Testis (tissue), 3 donors: ENCODE measurements around the gene DPF1. TPM values are rescaled to one million over a fixed set of nuclear protein-coding genes. Genes with fewer than 3 reads are reported as not detected.

ENCODE experiments used
- DNase-seq: peaks from one replicate; pipeline ENCODE4 v3.0.0-alpha.2; 2019
- H3K27ac ChIP-seq, 2 donors: fragments of 200-600 bp; sonication (generic); one replicate each; pipeline ENCODE4 v1.5.1; 2019
- H3K27me3 ChIP-seq: fragments of 200-600 bp; sonication (generic); one replicate; pipeline ENCODE4 v1.5.1; 2019
- H3K36me3 ChIP-seq: fragments of 200-600 bp; sonication (generic); one replicate; pipeline ENCODE4 v1.5.1; 2017; ENCODE audit warnings: low read depth; ENCODE audit errors: missing control alignments
- H3K4me1 ChIP-seq: fragments of 200-600 bp; sonication (generic); one replicate; pipeline ENCODE4 v1.5.1; 2019
- H3K4me3 ChIP-seq, 2 donors: fragments of 200-600 bp; sonication (generic); one replicate each; pipeline ENCODE4 v1.5.1; 2017 to 2019
- H3K9me3 ChIP-seq: fragments of 200-600 bp; sonication (generic); one replicate; pipeline ENCODE4 v1.5.1; 2017
- CTCF ChIP-seq, 3 experiments: fragments of 450-650 bp in 2 of 3; fragments of 200-600 bp in 1 of 3; sonication (generic) in 1 of 3; IDR thresholded peaks; one replicate each; pipeline ENCODE4 v1.5.1; 2016 to 2019; ENCODE audit warnings: antibody characterized with exemption in 3 of 3, mild to moderate bottlenecking in 2 of 3, moderate library complexity in 1 of 3
- POLR2A ChIP-seq: fragments of 450-650 bp; IDR thresholded peaks from one replicate; pipeline ENCODE4 v1.6.1; 2017; ENCODE audit warnings: antibody characterized with exemption, mild to moderate bottlenecking, moderate library complexity
- WGBS, 2 donors: methylation state at CpG; one replicate each; pipeline ENCODE4 v1.1.5; 2018; 5-methylcytosine and 5-hydroxymethylcytosine counted together
- intact Hi-C: fragments of 100-400 bp; cut with DNase I; formaldehyde crosslinking; loops from one replicate; pipeline ENCODE4 v1.15.1; 2023; ENCODE audit warnings: low total_unique reads
- polyA plus RNA-seq: library from polyadenylated mRNA; stranded (reverse); fragments of 350-450 nt; fragmentation: Illumina TruSeq; extraction: RNeasy Lipid Tissue Mini Kit (QIAGEN cat#74804); gene quantifications from one replicate; pipeline ENCODE4 v1.2.3, GENCODE V29; 2014; ENCODE audit warnings: low read depth, low replicate concordance; ENCODE audit not compliant: insufficient read depth
- total RNA-seq, 2 donors: library from RNA; depleted of rRNA; stranded (reverse); fragments of >200 nt; gene quantifications; one replicate each; pipeline ENCODE4 v1.2.3, GENCODE V29; 2016

The DPF1 gene
- total and polyA plus RNA-seq, 3 donors from 2014 or later, result 3.6 to 6.4 (median 4.7) TPM

- Histone ChIP-seq H3K27me3 (no peaks in the 10 kb centered on the region), H3K27ac (no peak overlapping the region), H3K4me1 (no peaks in the 10 kb centered on the region), H3K36me3 (no peaks in the 10 kb centered on the region), H3K4me3 (no peak overlapping the region), H3K9me3 (no peaks in the 10 kb centered on the region)
- TF ChIP-seq POLR2A (no peak), CTCF (IDR thresholded peaks at IDR 0.05) (no peak)
- 94 to 98% methylated on average over 6 of the region's 6 CpGs for WGBS, 2 donors
- DNase-seq, result no peak
- intact Hi-C loops, result no loop called here
Measured at GRCh38 chr19:38190793-38191192, 33.2 kb downstream of the DPF1 start.

DNA sequence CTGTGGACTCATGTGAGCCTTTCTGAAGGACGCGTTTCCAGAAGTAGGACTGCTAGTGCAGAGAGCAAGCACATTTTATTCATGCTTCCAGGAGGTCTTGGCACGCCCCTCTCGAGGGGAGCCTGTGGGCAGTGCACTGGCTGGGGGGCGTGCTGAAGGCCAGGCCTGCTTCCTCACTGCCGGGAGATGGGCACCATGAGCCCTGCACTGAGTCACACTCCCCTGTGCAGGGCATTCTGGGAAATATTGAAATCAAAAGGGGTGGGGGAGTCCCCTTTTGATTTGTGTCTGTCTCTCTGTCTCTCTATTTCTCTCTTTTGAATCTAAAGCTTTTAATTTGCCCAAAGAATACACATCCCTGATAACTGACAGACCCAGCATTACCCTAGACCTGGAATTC is 34.0 kb downstream of the DPF1 start:
- WGBS, 2 donors, result 57 to 69% methylated on average over 4 to 6 of the region's 6 CpGs

GRCh38 chr19:38185562-38185961 is 38.5 kb downstream of the DPF1 start:
- no peaks in the 10 kb centered on the region for H3K36me3 ChIP-seq
- WGBS, 2 donors, result 88 to 92% methylated on average over 10 of the region's 10 CpGs
- H3K27ac ChIP-seq, result no peak overlapping the region
- no peaks in the 10 kb centered on the region for H3K27me3 ChIP-seq
- H3K9me3 ChIP-seq, result no peaks in the 10 kb centered on the region
- H3K4me3 ChIP-seq, result no peak overlapping the region
- H3K4me1 ChIP-seq, result no peaks in the 10 kb centered on the region
- intact Hi-C loops, result no loop called here
- DNase-seq, result no peak
- TF ChIP-seq POLR2A, result no peak
- TF ChIP-seq CTCF (IDR thresholded peaks at IDR 0.05), result no peak

More for the DNA sequence above, 34.0 kb downstream of the DPF1 start:
- H3K4me1 ChIP-seq, result no peaks in the 10 kb centered on the region
- H3K9me3 ChIP-seq, result no peaks in the 10 kb centered on the region
- no peaks in the 10 kb centered on the region for H3K27me3 ChIP-seq
- H3K27ac ChIP-seq, result no peak overlapping the region
- no peak overlapping the region for H3K4me3 ChIP-seq
- no peaks in the 10 kb centered on the region for H3K36me3 ChIP-seq
- no peak for DNase-seq
- intact Hi-C loops, result no loop called here
- TF ChIP-seq POLR2A, result no peak
- TF ChIP-seq CTCF (IDR thresholded peaks at IDR 0.05), result no peak

- no peak for TF ChIP-seq CTCF (IDR thresholded peaks at IDR 0.05)
- TF ChIP-seq POLR2A, result no peak
- H3K27ac ChIP-seq, result peak overlapping the region in 1 of 2 donors; percentile 84
- 72 to 74% methylated on average over 9 of the region's 9 CpGs for WGBS, 2 donors
- no peak for DNase-seq
- intact Hi-C loops, result no loop called here
- no peaks in the 10 kb centered on the region for H3K9me3 ChIP-seq
- H3K36me3 ChIP-seq, result no peaks in the 10 kb centered on the region
- H3K4me1 ChIP-seq, result no peaks in the 10 kb centered on the region
- no peaks in the 10 kb centered on the region for H3K27me3 ChIP-seq
- no peak overlapping the region for H3K4me3 ChIP-seq
Measured at GRCh38 chr19:38184815-38185214, 39.2 kb downstream of the DPF1 start.

GRCh38 chr19:38183251-38183897 is 40.6 kb downstream of the DPF1 start:
- TF ChIP-seq POLR2A (no peak), CTCF (IDR thresholded peaks at IDR 0.05) (no peak)
- peak; percentile 71 for DNase-seq

More at GRCh38 chr19:38183251-38183897, 40.6 kb downstream of the DPF1 start:
- Histone ChIP-seq H3K4me1 (no peaks in the 10 kb centered on the region), H3K9me3 (no peaks in the 10 kb centered on the region), H3K27ac (peak overlapping the region in 1 of 2 donors; percentile 84), H3K36me3 (no peaks in the 10 kb centered on the region), H3K27me3 (no peaks in the 10 kb centered on the region), H3K4me3 (peak overlapping the region; percentile 34 to 58)
- intact Hi-C loops, result no loop called here
- 25 to 29% methylated on average over 24 to 30 of the region's 30 CpGs for WGBS, 2 donors
